ENCODE measurements around the gene PLEKHF1.
"Not testable (repeated sequence)": the region's sequence is repeated elsewhere in the genome, so short reads cannot be mapped to it uniquely, and the experiment has no call there.

PLEKHF1 gene

DNA sequence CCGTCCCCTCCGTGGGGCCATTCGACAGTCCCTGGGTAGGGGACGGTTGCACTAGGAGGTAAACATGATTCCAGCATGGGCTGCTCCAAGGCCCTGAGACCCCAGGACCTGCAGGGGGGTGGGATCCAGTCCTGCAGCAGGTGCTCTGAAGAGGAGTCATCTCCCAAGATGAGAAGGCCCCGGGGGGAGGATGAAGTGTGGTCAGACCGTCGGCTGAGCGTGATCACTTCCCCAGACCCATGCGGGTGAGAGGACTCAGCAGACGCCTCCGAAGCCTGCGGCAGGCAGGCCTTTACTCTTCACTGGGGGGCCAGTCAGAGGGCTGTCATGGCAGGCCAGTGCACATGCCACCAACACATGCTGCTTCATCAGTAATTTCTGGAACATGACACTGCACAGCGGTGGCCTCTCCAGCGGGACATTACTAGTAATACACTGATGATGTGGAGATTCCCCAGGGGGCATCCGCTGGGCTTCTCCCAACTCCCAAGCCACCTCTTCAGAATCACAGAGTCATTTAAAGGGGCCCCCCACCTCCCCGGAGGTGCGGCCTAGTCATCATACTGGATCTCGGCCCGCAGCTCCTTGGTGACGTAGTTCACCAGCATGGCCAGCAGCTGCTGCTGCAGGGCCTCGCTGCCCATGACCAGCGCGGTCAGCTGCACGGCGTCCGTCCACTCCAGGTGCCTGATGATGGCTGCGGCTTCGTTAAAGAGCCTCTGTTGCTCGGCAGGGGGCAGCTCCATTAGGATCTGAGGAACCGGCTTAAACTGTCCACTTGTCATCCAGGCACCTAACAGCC, 37.1 kb downstream of the PLEKHF1 start:
- DNase-seq (ENCODE audit: low read depth in 2 of 2), result no peak

DNA sequence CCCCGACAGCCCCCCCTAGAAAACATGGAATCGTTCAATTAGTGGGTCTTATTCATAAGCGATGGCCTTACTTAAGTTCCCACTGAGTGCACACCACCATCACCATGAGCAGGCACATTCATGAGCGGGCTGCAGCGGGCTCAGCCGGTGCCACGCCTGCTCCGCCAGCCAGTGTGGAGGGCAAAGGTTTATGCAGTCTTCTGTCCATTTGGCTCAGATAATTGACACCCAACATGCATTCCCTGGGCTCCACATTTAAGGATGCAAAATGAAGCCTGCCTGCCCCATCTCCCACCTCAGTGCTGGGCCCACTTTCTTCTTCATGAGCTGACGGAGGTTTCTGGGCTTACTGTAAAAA, 37.7 kb downstream of the PLEKHF1 start:
- no peak for DNase-seq (ENCODE audit: low read depth in 2 of 2)

DNA sequence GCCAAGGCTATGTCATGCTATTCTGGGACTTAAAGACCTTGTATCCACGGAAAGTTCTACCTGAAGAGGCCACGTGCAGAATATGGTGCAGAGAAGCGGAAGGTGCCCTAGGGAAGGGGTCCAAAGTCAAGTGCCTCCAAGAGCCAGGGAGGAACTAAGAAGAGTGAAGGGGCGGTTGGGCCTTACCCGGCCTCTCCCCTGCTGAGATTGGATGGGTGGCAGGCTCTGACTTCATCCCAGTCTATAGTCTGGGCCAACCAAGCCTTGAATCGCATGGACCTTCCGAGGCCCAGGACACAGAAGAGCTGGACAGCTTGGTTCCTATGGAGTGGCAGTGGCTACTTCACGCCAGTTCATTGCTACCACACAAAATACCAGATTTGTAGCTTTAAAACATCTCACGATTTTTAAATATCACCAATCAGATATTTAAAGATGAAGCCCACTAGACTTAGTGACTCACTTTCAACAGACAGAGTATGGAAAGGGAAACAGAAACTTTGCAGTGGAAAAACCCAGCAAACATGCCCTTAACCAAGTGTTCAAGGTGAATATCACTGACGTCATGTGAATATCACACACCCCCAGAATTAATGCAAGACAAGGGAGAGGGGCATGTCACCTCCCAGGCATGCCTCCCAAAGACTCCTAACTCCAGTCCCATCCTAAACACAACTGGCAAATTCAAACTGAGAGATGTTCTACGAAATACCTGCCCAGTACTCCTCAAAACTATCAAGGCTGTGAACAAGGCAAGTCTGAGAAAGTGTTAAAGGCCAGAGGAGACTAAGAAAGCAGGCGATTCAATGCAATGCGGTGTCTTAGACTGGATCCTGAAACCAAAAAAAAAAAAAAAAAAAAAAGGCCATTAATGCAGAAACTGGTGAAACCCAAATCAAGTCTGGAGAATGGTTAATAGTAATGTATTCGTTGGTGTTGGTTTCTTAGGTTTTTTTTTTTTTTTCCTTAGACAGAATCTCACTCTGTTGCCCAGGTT, 39.6 kb downstream of the PLEKHF1 start:
- DNase-seq (ENCODE audit: low read depth in 2 of 2), result no peak

DNA sequence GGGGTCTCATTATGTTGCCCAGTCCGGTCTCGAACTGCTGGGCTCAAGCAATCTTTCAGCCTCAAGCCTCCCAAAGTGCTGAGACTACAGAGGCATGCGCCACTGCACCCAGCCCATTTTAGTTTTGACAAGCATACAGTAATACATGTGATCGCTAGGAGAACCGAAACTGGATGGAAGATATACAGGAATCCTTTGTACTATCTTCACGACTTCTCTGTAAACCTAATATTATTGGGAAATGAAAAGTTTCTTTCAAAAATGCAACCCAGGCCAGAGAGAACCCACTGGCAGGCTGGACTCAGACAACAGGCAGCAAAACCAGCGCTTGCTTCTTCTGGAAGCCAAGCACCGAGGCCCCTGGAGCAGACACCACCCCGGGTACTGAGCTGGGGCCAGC, 40.4 kb downstream of the PLEKHF1 start:
- no peak for DNase-seq (ENCODE audit: low read depth in 2 of 2)

DNA sequence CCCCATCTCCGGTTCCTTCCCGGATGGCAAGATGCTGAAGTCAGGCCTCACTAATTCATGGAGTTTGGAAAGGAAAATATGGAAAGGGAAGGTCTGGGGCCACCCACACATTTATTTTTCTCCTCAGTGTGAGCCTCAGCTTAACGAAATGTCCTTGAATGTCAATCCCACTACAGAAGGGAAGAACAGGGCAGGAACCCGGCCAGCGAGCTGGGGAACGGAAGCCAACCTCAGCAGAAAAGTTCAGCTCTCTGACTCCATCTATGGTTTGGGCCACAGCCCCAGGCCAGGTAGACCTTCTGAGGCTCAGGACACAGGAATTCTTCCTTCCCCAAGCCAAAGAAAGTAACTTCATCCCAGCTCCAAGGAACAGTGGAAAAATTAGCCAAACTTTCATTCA, 41.4 kb downstream of the PLEKHF1 start:
- DNase-seq (ENCODE audit: low read depth in 2 of 2), result no peak

DNA sequence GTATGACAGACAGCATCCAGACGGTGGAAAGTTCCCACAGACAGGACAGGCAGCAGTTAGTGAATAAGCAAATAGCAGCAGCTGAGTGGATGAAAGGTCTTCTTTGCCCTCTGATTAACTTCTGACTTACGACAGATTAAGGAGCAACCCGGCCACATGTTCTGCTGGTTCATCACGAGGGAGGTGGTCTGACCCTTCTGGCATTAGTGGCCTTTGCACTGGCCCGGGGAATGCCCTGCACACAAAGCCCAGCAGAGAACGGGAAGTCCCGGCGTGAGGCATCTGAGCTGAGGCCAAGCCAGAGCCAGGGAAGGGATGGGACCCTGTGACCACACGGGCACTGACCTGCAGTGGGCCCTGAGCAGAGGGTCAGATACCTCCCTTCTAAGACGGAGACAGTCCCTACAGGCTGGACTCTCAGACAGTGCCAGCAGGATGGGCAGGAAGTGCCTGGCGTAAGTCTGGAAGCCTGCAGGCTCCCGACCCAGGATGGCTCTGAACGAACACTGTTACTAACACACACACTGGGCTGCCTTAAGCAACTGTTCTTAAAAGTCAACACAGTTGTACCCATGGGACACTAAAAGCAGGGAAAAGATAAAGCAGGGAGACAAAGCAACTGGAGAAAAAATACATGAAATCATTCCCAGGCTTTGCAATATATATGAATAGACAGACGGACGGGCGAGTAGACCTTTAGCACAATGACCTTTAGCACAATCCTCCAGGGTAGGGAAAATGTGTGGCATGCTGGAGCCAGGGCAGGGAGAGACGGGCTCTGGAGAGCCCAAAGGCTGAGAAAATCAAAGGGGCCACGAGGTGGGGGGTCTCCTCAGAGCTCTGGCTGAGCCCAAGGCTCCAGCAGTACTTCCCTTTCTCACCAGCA, 43.5 kb downstream of the PLEKHF1 start:
- no peak for DNase-seq (ENCODE audit: low read depth in 2 of 2)

DNA sequence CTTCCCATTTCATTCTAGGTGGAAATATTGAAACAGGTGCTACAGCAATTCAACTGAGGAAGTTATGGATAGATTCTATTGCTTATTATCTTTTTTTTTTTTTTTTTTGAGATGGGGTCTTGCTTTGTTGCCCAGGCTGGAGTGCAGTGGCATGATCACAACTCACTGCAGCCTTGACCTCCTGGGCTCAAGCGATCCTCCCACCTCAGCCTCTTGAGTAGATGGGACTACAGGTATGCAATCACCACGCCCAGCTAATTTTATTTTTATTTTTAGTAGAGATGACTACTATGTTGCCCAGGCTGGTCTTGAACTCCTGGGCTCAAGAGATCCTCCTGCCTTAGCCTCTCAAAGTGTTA, 44.2 kb downstream of the PLEKHF1 start:
- DNase-seq (ENCODE audit: low read depth in 2 of 2), result not testable (repeated sequence)

DNA sequence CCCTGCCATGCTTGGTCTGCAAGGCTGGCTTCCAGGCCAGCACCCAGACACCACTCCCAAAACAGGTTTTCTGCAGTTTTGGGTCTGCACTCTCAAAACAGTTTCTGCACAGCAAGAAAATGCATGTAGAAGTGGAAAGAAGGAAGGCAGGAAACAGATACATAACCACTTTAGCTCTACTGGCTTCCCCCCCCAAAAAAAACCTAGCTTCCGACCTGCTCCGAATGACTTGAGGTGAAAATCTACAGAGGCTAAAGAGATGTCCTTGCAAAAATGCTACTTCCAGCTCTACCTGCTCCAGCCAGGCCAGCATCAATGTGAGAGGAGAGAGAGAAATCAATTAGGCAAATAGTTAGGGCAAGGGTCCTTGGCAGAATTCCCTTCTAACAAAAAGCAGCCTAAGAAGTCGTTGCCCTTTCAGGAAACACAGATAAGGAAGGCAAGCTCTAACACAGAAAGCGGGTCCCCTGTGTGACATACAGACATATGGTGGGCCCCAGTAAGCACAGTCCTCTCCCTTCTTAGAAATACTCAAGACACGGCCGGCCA, 46.4 kb downstream of the PLEKHF1 start:
- DNase-seq (ENCODE audit: low read depth in 2 of 2), result no peak

DNA sequence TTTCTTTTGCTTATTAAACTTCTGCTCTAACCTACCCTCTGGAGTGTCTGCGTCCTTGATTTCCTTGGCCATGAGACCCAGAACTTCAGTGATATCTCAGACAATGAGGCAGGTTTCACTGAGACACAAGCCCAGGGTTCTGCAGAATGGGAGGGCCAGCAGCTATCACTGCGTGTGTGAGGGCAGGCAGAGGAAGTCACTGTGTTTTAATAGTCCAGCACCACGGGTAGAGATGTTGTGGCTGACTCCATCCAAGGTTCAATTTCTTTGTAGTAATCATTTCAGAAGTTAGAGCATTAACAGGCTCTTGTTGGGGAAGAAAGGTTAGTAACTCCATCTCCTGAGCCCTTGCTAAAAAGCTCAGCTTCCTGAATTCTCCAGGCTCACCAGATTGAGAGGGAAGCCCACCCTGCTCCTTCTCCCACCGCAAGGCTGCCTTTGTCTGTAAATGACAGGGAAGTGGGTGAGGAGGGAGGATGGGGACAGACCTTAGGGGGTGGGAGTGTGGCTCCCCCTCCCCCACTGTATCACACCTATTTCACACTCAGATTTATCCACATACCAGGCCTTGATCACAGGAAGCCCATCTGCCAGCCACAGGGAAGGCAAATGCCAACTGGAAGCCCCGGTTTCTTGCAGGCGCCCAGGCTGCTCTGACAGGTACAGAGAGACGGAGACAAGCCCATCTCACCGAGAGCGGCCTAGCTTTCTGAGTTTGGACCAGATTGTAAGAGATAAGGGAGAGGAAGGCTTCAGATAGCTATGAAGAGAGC, 47.7 kb downstream of the PLEKHF1 start:
- DNase-seq (ENCODE audit: low read depth in 2 of 2), result no peak

DNA sequence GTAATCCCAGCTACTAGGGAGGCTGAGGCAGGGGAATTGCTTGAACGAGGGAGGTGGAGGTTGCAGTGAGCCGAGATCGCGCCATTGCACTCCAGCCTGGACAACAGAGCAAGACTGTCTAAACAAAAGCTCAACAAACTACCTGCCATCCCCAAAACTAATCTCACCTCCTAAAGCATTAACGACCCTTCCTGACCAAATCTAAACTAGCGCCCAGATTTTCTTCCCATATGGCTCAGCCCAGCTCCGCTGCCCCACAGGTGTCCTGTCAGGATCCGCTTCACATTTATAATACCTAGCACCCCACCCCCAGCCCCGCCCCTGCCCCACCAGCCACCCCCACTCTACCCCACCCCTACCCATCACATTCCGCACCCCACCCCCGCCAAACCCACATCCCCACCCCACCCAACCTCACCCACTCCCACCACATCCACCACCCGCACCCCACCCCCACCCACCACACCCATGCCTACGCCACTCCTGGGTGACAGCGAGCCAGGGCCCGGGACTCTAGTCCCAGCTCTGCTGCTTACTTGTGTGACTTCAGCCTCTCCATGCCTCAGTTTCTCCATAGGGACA, 49.2 kb downstream of the PLEKHF1 start:
- no peak for DNase-seq (ENCODE audit: low read depth in 2 of 2)

DNA sequence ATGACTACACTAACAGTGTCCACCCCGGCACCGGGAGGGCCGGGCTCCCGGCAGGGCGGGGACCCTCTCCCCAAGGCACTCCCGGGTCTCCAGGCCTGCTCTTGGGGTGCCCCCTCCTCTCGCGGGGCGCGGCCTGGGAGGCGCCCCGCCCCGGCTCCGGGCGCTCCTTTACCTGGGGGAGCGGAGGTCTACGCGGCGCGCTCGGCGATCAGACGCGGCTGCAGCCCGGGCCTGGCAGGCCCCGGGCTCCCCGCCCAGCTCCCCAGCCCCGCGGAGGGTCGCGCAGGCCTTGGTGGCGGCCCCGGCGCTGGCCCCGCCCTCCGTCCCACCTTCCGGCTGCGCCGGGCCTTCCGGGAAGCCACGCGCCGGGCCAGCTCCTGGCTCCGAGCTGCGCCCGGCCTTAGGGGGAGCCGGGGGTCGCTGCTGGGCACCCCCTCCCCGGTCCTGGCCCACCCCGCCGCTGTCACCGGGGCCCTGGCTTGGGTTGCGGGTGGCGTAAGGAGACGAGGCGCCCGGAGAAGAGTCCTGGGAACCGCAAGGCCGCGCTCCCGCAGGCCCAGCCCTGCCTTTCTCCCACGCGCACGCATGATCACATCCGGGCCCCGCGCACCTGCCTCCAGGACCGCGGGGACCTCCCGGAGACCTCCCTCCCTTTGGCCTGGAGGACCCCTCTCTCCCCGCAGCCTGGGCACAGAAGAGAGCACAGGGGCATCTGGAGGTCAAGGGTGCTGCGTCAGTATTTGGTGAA, 49.9 kb downstream of the PLEKHF1 start, which contains the start of gene C19orf12:
Gene C19orf12 (minus strand): TSS at position 309 of the 748 bp plus-strand sequence. CDS start 6,848 bp downstream, outside the sequence.
- peak in 1 of 2 donors; percentile 48 for DNase-seq (ENCODE audit: low read depth in 2 of 2)

DNA sequence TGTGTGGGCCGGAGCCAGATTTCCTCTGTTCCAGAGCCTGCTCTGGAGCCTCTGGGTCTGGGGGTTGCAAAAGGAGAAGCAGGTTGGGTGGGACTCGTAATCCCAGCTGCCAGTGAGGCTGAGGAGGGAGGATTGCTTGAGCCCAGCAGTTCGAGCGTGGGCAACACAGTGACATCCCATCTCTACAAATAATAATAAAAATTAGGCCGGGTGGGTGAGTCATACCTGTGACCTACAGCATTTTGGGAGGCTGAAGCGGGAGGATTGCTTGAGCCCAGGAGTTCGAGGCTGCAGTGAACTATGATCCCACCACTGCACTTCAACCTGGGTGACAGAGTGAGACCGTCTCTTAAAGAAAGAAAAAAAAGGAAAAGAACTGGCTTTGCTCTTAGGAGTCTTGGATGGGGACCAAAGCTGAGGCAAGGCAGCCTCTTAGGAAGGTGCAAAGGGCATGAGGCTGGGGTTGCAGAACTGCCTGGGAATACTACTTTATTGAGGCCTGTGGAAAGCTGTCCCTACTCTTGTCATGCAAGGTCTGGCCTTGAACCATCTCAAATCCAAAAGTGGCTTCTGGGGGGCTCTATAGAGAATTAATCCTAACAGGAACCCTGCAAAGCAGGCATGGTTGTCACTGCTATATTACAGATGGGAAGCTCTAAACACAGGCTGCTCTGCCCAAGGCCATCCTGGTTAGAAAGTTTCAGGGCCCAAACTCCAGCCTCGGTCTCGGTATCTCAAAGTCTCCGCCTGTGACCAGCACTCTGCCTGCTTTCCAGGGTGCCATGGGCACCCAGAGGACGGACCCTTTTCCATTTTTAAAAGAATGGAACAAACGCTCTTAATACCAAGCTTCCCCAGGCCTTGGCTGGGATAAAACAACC, 50.7 kb downstream of the PLEKHF1 start:
- no peak for DNase-seq (ENCODE audit: low read depth in 2 of 2)

DNA sequence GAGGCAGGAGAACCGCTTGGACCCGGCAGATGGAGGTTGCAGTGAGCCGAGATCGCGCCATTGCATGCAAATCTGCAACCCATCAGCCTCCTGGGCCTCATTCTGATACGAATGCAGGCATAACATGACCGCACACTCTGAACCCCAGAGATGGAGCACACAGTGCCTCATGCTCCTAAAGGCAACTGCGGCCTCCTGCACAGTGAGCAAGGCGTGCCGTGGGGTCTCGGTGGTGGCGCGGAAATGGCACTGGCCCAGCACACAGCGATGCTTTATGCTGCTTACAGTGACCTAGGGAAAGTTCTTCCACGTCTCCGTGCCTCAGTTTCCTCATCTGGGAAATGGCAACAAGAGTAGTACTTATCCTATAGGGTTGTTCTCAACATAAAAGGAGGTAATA, 51.8 kb downstream of the PLEKHF1 start:
- DNase-seq (ENCODE audit: low read depth in 2 of 2), result no peak

DNA sequence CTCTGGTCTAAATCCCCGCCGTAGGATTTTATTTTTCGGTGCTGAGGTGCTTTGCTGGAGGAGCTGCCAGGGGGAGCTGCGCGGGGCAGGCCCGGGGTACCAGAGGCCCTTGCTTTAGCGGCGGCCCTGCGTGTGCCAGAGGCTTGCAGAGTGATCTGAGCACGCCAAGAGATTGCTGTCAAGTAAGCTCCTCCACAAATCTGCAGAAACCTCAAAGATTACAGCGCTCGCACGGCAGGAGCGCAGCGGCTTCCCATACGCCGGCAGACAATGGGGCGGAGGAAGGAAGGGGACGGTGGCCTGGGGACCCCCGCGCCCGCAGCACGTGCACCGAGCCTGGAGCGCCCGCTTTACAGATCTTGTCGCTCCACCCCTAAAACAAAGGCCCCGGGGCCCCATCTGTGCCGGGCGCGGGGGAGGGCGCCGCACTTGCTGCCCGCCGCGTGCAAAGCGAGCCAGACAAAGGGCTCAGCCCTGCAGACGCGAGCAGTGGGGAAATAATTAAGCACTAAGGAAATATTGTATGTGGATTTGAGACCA, 58.9 kb downstream of the PLEKHF1 start:
- DNase-seq (ENCODE audit: low read depth in 2 of 2), result peak in 1 of 2 donors; percentile 21

DNA sequence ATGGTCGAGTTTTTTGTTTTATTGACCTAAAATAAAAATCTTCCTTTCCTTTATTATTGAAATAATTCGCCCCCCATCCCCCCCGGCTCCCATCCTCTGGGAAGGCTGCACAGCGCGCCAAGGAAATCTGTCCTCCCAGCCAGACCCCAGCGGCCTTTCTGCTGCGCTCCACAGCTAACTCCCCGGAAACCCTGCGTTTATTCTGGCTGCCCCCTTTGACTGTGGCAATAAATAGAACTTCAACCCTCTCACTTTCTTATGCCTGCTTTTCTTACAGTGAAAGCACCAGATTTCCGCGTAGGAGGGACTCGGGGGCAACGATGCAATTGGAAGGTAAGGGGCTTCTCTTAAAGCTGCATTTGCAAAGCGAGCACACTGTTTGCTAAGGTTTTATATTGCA, 59.5 kb downstream of the PLEKHF1 start:
- no peak for DNase-seq (ENCODE audit: low read depth in 2 of 2)

All from stimulated activated CD4-positive, alpha-beta T cell treated with anti-CD3 and anti-CD28 coated beads, Interleukin-1b, Interleukin-23, amount 100 ng/mL, for 1 hour (primary cell).